Measurements from ENCODE around the gene PADI1. TPM values are rescaled to one million over a fixed set of nuclear protein-coding genes. Genes with fewer than 3 reads are reported as not detected.

Gene PADI1
- total RNA-seq, 4 donors from 2014 or later: 2.1 TPM; not detected in 3

DNA sequence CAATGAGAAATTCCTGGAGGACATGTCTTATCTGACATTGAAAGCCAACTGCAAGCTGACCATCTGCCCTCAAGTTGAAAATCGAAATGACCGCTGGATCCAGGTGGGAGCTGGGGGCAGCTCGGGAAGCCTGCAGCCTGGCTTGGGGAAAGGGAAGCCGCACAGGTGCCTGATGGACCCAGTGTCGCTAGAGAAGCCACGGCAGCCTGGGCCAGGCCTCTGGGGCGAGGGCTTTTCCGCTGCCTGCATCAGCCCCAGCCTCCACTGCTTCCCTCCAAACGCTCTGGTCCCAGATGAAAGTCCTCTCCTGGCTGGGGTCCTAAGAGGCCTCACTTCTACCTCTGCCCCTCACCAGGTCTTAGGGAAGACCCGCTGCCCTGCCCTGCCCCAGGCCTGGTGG, 25.2 kb downstream of the PADI1 start:
- intact Hi-C loops (cut with DNase I): no loop called here
- Histone ChIP-seq H3K36me3 (no peaks in the 10 kb centered on the region), H3K4me1 (peaks cover 0 to 6% (median 0%) of the 10 kb centered on the region in 4 donors), H3K4me3 (no peak overlapping the region), H3K9me3 (no peaks in the 10 kb centered on the region), H3K27me3 (peaks cover 0 to 45% (median 0%) of the 10 kb centered on the region in 4 donors), H3K27ac (replicated peaks in 1 of 4) (no peak overlapping the region)
- no peak for TF ChIP-seq POLR2A (IDR thresholded peaks at IDR 0.05; ENCODE audit: low read depth)
- no peak for TF ChIP-seq POLR2AphosphoS5 (IDR thresholded peaks at IDR 0.05)
- no peak for TF ChIP-seq EP300 (IDR thresholded peaks at IDR 0.05)
- TF ChIP-seq, protein P1, sequence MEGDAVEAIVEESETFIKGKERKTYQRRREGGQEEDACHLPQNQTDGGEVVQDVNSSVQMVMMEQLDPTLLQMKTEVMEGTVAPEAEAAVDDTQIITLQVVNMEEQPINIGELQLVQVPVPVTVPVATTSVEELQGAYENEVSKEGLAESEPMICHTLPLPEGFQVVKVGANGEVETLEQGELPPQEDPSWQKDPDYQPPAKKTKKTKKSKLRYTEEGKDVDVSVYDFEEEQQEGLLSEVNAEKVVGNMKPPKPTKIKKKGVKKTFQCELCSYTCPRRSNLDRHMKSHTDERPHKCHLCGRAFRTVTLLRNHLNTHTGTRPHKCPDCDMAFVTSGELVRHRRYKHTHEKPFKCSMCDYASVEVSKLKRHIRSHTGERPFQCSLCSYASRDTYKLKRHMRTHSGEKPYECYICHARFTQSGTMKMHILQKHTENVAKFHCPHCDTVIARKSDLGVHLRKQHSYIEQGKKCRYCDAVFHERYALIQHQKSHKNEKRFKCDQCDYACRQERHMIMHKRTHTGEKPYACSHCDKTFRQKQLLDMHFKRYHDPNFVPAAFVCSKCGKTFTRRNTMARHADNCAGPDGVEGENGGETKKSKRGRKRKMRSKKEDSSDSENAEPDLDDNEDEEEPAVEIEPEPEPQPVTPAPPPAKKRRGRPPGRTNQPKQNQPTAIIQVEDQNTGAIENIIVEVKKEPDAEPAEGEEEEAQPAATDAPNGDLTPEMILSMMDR (IDR thresholded peaks at IDR 0.05): no peak
- WGBS: 93% methylated on average over 3 of the region's 10 CpGs
- DNase-seq (ENCODE audit: extremely low spot score): no peak

DNA sequence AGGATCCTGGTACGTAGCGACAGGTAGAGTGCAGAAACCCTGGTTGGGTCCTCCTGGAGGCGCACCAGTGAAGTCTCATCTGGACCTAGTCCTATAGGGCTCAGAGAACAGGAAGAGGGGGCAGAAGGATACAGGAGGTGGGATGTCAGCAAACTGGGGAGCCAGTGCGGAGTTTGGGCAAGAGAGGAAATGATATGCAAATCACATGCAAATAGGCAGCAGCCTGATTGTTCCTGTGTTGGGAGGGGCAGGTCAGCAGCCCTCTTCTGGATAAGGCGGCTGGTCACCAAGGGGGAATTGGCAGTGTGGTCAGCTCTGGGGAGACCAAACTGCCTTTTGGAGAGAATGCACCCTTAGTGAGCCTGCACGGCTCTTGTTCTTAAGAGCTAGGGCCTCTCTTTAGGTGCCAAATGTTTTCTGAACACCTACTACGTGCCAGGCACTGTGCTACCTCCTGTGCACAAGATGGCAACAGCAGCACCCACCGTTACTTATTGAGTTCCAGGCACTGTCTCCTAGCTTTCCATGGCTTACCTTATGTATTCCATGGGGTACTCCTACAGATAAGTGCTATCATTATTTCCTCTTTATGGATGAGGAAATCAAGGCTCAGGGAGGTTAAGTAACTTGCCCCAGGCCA, 25.9 kb downstream of the PADI1 start:
- Histone ChIP-seq H3K4me3 (no peak overlapping the region), H3K9me3 (no peaks in the 10 kb centered on the region), H3K36me3 (no peaks in the 10 kb centered on the region), H3K27ac (replicated peaks in 1 of 4) (no peak overlapping the region), H3K27me3 (peaks cover 0 to 43% (median 0%) of the 10 kb centered on the region in 4 donors), H3K4me1 (peaks cover 0 to 6% (median 0%) of the 10 kb centered on the region in 4 donors)
- intact Hi-C loops (cut with DNase I): no loop called here
- no peak for DNase-seq (ENCODE audit: extremely low spot score)
- 71% methylated on average over 8 of the region's 8 CpGs for WGBS
- TF ChIP-seq POLR2AphosphoS5 (IDR thresholded peaks at IDR 0.05): no peak

DNA sequence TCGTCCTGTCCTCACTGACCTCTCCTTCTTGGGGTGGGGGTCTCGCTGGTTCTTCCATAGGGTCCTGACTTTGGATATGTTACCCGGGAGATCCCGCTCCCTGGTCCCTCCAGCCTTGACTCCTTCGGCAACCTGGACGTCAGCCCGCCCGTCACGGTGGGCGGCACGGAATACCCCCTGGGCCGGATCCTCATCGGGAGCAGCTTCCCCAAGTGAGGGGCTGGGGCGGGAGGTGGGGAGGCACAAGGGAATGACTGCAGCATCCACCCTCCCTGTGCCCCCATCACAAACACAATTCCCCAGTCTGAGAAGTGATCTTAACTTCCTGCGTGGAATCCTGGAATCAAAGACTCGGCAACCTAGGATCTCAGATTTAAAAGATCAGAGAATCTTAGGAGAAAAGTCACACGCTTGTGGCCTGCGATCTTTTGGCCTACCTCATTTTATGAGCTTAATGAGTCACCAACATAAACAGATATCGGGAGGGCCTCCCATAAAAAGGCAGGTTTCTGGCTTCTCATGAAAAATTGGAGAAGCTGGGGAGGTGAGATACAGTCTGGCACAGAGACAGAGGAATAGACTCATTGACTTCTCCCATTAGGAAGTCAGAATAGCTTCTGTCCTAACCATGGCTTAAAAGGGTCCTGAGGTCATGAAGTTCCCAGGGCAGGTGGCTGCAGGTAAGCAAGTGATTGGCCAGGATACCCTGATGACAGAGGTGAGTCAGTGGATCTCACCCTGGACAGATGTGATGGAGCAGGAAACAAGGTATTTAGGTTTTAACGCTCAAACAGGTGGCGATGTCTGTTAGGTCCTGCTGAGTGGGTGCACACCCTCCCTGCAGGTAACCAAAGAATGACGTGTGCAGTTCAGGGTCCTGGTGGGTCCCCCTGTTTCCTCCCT, 28.1 kb downstream of the PADI1 start:
- Histone ChIP-seq H3K4me1 (peaks cover 0 to 6% (median 2%) of the 10 kb centered on the region in 4 donors), H3K36me3 (no peaks in the 10 kb centered on the region), H3K4me3 (no peak overlapping the region), H3K27me3 (peaks cover 0 to 48% (median 0%) of the 10 kb centered on the region in 4 donors), H3K27ac (replicated peaks in 1 of 4) (no peak overlapping the region), H3K9me3 (no peaks in the 10 kb centered on the region)
- DNase-seq (ENCODE audit: extremely low spot score): no peak
- intact Hi-C loops (cut with DNase I): no loop called here
- no peak for TF ChIP-seq EP300 (IDR thresholded peaks at IDR 0.05)
- TF ChIP-seq POLR2AphosphoS5 (IDR thresholded peaks at IDR 0.05): no peak
- WGBS: 72% methylated on average over 19 of the region's 22 CpGs

DNA sequence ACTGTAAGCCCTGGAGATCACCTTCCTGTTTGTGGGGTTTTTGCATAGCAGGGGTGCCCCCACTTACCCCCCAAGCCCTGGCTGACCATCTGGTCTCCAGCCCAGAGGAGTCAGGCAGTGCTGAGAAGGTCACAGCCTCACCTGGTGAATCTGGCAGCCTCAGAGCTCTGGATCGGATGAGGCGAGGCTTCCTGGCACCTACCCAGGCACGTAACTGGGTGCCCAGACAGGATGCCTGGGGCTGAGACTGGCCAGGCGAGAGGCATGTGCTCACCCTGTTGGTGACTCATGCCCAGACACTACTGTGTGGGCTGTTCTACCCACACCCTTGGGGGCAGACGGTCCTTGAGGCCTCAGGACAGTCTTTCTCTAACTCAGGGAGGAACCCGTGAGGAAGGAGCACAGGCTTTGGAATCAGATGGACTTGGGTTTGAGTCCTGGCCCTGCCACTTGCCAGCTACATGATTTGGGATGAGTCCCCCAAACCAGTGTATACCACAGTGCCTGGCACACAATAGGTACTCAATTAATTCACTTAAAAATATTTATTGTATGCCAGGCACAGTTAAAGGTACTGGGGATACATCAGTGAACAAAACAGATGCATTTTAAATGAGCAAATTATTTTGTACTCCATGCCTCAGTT, 28.9 kb downstream of the PADI1 start:
- Histone ChIP-seq H3K4me3 (no peak overlapping the region), H3K27ac (replicated peaks in 1 of 4) (no peak overlapping the region), H3K36me3 (no peaks in the 10 kb centered on the region), H3K4me1 (peaks cover 0 to 6% (median 2%) of the 10 kb centered on the region in 4 donors), H3K9me3 (no peaks in the 10 kb centered on the region), H3K27me3 (peaks cover 0 to 42% (median 0%) of the 10 kb centered on the region in 4 donors)
- TF ChIP-seq POLR2AphosphoS5 (IDR thresholded peaks at IDR 0.05) (no peak), POLR2A (IDR thresholded peaks at IDR 0.05; ENCODE audit: low read depth) (no peak), EP300 (IDR thresholded peaks at IDR 0.05) (no peak)
- TF ChIP-seq, protein P1 (IDR thresholded peaks at IDR 0.05): no peak
- WGBS: 43% methylated on average over 1 of the region's 6 CpGs
- intact Hi-C loops (cut with DNase I): no loop called here
- DNase-seq (ENCODE audit: extremely low spot score): no peak

DNA sequence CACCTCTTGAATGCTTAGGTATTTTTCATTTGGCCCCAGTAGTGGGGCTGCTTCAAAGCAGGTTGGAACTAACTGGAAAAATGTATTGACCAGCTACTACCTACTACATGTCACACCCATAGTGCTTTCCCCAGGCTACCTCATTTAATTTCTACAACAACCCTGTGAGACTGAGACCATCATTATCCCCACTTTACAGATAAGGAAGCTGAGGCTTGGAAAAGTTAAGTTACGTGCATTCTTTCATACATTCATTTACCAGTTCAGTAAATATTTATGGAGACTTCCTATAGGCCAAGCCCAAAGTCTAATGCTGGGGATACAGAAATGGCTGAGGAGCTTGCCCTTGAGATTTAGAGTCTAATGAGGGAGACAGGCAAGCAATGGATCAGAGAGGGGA, 29.5 kb downstream of the PADI1 start:
- Histone ChIP-seq H3K4me1 (peaks cover 0 to 6% (median 2%) of the 10 kb centered on the region in 4 donors), H3K9me3 (no peaks in the 10 kb centered on the region), H3K27ac (replicated peaks in 1 of 4) (no peak overlapping the region), H3K4me3 (no peak overlapping the region), H3K36me3 (no peaks in the 10 kb centered on the region), H3K27me3 (peaks cover 0 to 36% (median 0%) of the 10 kb centered on the region in 4 donors)
- intact Hi-C loops (cut with DNase I): no loop called here
- DNase-seq (ENCODE audit: extremely low spot score): no peak
- TF ChIP-seq, protein P1 (IDR thresholded peaks at IDR 0.05): no peak
- TF ChIP-seq POLR2AphosphoS5 (IDR thresholded peaks at IDR 0.05) (no peak), EP300 (IDR thresholded peaks at IDR 0.05) (no peak), POLR2A (IDR thresholded peaks at IDR 0.05; ENCODE audit: low read depth) (no peak)
- WGBS: 100% methylated on average over 1 of the region's 1 CpG
